HG02840 (cell line): ENCODE results near the gene CRADD.
"Not testable (repeated sequence)": the region's sequence is repeated elsewhere in the genome, so short reads cannot be mapped to it uniquely, and the experiment has no call there.

Experiments used
- ATAC-seq: cut with Tn5 transposase; IDR thresholded peaks from one replicate; pipeline ENCODE4 v1.9.1; 2021; ENCODE audit warnings: mild to moderate bottlenecking, moderate library complexity, moderate number of reproducible peaks; ENCODE audit not compliant: unreplicated experiment, low FRiP score

Gene CRADD

DNA sequence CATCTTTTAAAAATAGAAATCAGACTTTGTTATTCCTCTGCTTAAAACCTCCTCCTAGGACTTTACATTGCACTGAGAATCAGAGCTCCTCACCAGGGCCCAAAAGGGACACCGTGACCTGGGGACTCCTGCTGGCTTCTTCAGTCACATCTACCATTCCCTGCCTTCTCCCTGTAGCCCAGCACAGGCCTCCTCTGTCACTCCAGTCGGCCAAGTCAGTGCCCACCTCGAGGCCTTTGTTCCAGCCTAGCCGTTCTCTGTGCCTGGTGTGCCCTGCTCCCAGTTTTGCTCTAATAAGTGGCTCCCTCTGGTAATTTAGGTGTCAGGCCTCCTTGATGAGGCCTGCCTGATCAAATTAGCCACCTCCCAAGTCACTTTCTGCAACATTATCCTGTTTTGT, 27.4 kb downstream of the CRADD start:
- no peak for ATAC-seq

DNA sequence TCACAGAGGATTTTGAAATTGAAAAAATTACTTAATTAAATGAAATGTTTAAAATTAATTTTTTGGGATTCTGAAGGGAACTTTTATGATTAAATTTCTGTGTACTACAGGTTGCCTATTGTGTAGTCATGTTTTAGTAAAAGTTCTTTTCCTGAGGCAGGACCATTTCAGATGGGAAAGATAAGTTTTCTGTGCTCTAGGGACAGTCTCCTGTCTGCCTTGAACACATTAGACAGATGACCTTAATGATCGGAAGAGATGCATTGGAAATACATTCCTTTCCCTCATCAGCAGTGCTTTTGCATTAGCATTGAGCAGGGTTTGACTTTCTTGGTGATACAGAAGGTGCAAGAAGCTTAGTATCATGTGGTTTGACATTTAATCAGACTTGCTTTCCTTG, 28.1 kb downstream of the CRADD start:
- ATAC-seq: no peak

DNA sequence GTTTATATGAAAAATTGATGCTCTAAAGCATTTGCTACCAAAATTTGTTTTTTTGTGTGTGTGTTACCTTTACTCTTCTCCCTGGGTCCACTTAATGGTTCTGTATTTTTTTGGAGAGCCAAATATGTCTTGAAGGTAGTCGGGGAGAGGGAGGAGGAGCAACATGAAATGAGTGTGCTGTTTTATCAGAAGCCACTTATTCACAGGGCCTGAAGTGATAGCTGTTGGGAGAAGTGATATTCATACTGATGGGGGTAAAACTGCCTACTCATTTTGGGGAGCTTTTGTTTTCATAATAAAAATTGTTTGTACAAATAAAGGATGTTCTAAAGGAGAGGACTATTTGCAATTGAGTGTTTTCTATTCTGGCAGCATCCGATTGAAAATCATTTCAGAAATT, 29.2 kb downstream of the CRADD start:
- no peak for ATAC-seq

DNA sequence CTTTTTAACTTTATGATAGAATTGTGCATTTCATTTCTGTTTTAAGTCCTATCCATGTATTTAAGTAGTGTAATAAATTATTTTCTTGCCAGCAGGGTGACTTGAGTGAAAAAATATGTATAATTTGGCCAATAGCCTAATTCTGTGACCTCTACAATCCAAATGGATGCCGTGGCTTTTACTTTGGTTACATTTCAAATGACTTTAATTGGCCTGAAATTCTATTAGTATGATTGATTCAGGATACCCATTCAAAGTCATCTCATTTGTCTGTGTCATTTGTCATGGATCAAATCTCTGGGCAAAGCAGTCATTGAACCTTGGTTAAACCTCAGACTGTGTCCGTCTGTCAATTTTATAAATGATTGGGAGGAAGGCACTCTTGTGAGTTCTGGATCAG, 29.6 kb downstream of the CRADD start:
- ATAC-seq: no peak

DNA sequence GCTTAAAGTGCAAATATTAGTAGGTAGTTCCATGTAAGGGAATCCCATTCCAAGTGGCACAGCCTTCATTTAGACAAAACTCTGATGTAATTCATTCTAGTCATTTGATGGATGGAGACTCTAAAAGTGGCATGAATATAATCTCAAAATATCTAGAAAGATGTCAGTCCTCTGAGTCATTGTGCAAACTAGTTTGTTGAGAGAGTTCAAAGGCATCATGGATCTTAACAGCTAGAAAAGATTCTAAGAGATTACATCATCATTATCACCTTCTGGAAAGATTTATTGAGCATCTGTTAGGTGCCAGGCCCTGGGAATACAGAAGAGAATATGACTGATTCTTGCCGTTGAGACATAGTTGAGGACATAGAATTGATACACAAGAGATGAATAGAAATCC, 30.7 kb downstream of the CRADD start:
- no peak for ATAC-seq

DNA sequence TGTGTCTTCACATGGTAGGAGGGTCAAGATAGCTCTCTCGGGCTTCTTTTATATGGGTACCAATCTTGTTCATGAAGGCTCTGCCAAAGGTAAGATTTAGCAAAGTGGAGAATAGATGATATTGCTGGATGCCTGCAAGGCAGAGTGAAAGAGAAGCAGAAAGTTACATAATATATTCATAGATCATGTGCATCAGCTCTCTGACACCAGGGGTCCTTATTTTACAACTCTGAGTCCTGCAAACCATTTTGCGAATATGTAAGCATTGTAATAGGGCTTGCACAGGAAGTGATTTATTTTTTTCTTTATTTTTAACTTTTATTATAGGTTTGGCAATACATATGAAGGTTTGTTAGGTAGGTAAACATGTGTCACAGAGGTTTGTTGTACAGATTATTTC, 31.8 kb downstream of the CRADD start:
- no peak for ATAC-seq

DNA sequence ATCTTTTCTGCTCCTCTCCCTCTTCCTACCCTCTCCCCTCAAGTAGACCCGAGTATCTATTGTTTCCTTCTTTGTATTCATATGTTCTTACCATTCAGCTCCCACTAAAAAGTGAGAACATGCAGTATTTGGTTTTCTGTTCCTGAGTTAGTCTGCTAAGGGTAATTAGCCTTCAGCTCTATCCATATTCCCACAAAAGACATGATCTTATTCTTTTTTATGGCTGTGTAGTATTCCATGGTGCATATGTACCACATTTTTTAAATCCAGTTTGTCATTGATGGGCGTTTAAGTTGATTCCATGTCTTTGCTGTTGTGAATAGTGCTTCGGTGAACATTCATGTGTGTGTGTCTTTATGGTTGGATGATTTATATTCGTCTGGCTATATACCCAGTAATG, 32.2 kb downstream of the CRADD start:
- ATAC-seq: no peak

DNA sequence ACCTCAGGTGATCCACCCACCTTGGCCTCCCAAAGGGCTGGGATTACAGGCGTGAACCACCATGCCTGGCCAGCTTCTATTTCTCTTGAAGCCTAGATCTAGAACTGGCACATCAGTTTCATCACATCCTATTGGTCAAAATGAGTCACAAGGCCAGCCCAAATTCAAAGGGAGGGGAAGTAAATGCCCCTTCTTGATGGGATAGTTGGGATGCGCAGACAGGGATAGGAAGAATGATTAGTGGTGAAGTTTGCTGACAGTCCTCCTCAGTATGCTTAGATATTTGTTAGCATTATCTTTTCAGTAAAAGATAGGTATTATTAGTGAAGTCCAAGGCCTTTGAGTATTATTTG, 33.4 kb downstream of the CRADD start:
- no peak for ATAC-seq

DNA sequence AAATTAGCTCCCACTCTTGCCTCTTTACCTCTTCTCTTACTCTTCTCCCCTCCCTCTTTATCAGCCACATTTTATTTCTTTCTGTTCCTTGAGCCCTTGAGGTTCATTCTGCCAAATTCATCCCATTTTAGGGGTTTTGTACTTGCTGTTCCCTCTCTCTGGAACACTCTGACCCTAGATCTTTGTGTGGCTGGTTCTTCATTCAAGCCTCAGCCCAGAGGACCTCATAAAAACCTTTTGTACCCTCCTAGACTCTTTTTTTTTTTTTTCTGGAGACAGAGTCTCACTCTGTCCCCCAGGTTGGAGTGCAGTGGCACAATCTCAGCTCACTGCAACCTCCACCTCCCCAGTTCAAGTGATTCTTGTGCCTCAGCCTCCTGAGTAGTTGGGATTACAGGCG, 34.3 kb downstream of the CRADD start:
- not testable (repeated sequence) for ATAC-seq

DNA sequence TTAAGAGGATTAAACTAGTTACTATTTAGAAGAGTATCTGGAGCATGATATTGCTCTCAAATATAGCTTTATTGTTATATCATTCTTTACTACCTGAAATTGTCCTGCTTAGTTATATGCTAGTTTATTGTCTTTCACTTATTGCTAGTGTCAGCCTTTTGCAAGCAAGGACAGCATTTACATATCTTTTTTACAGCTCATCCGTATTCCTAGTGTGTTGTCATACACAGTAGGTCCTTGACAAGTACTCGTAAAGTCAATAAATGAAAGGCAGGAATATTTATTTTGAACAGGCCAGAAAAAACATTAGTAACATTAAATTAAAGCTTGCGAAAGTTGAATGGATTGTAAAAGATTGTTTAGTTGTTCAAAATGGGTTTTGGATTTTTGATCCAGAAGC, 35.0 kb downstream of the CRADD start:
- ATAC-seq: no peak

DNA sequence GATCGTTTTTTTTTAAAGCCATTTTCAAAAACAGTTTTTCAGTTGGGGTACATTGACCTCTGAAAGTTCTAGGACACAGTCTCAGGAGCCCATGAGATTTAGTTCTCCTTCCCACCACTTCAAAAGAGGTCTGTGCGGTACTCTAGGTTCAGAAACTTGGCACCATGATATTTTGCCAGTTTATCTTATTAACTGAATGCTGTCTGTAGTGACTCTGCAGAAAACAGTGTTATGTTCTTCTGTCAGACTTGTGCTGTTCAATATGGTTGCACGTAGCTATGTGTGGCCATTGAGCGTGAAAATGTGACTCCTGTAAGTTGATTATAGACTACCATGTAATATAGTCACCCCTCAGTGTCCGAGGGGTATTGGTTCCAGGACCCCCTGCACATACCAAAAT, 35.9 kb downstream of the CRADD start:
- ATAC-seq: no peak

DNA sequence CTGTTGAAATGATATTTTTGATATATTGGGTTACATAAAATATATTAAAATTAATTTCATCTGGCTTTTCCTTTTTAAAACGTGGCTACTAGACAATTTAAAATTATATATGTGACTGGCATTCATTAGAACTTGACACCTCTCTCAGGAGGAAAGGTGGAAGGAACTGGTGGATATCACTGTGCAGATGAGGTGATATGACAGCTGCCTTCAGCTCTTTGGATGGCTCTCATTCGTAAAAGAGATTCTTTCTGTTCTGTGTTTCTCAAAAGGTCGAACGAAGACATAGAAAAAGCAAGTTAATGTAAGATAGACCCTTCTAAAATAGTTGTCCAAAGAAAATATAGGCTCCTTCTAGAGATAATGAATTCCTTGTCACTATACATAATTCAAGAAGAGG, 36.6 kb downstream of the CRADD start:
- ATAC-seq: no peak

DNA sequence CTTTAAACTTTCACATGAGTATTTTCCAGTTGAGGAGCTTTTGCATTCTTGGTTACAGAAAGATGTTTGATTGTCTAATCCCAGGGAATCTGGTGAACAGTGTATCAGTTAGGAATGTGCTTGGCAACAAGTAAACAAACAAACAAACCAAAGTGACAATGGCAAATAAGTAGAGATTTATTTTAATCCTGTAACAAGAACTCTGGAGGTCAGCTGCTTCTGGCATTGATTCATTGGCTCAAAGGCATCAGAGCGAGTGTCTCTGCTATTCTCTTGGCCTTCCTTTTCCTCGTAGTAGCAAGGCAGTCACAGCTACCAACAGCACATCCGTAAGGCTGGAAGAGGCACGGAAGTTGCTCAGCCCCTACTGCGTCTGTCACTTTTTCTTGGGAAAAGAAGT, 37.2 kb downstream of the CRADD start:
- no peak for ATAC-seq

DNA sequence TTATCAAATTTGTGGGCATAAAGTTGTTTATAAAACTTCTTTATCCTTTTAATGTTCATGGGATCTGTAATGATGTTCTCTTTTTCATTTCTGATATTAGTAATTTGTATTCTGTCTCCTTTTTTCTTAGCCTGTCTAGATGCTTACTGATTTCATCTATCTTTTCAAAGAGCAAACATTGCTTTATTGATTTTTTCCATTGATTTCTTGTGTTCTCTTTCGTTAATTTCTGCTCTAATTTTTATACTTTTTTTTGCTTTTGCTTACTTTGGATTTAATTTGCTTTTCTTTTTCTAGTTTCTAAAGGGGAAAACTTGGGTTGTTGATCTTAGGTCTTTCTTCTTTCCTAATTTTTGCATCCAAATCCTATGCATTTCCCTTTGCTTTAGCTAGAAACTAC, 42.5 kb downstream of the CRADD start:
- ATAC-seq: no peak

DNA sequence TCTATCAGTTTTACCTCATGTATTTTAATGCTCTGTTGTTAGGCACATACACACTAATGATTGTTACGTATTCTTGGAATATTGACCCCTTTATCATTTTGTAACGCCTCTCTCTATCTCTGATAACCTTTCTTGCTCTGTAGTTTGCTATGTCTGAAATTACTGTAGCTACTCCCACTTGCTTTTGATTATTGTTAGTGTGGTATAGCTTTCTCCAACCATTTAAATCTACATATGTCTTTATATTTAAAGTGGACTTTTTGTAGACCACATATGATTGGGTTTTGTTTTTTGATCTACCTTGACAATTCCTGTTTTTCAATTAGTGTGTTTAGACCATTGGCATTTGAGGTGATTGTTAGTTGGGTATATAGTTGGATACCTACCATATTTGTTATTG, 43.4 kb downstream of the CRADD start:
- no peak for ATAC-seq

DNA sequence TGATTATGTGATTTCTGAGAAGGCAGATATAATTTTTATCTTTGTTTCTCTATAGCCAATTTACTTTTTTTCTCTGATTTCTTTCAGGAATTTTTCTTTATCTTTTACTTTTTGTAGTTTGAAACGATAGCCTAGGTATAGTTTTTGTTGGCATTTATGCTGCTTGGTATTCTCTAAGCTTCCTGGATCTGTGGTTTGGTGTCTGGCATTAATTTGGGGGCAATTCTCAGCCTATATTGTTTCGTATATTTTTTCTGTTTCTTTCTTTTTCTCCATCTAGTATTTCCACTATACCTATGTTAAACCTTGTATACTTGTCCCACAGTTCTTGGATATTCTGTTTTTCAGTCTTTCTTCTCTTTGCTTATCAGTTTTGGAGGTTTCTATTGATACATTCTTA, 45.0 kb downstream of the CRADD start:
- no peak for ATAC-seq

DNA sequence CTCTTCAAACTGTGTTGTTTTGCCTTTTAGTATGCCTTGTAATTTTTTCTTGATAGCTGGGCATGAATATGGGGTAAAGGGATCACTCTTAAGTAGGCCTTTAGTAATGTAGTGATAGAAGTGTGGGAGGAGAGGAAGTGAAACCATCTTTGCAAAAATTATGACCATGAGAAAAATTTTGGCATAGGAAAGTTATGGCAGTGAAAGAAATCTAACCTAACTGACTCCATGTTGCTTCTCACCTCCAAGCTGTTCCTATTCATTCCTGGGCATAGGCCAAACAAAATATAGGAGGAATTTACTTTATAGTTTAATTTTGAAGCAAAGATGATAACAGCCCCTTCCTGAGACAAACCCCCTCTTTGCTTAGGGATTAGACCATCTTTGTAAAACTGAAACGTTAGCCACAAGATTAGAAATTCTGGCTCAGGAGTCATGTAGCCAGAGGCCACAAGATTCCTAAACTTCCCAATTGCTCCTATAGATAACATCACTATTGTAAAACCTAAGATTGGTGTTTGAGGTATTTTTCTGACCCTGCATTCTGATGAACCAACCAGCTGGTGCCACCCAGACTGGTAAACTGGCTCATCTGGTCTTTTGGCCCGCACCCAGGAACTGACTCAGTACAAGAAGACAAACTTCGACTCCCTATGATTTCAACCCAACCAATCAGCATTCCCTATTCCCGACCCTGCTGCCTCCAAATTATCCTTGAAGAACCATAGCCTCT, 45.8 kb downstream of the CRADD start:
- no peak for ATAC-seq

DNA sequence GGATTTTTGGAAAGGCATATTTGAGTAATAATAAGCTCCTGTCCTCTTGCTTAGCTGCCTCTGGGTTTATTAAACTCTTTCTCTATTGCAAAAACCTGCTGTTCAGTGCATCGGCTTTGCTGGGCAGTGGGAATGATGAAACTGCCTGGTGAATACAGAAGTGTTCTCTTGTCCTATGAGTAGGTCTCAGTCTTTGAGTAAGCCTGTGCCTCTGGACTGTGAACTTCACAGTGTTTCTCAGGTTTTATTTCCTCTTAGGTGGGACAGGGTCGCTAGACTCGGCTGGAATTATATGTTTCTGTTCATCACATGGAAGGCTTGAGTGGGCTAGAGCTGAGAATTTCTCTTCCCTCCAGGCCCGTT, 46.4 kb downstream of the CRADD start:
- no peak for ATAC-seq

DNA sequence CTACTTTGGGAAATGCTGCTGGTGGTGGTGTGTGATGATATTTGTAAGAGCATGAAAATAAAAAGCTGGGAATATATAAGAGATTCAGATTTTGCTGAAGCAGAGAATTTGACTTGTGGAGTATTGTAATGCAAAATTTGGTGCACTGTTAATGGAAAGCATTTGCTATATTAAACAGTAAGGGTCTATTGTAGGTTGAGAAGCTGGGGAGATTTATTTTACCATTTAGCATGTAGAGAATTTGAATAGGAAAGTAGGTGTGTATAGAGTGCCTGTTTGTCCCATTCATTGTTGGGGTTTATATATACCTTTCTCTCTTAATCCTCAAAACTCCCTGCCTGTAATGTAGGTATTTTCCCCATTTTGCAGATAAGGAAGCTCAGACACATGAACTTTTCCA, 48.4 kb downstream of the CRADD start:
- ATAC-seq: no peak

DNA sequence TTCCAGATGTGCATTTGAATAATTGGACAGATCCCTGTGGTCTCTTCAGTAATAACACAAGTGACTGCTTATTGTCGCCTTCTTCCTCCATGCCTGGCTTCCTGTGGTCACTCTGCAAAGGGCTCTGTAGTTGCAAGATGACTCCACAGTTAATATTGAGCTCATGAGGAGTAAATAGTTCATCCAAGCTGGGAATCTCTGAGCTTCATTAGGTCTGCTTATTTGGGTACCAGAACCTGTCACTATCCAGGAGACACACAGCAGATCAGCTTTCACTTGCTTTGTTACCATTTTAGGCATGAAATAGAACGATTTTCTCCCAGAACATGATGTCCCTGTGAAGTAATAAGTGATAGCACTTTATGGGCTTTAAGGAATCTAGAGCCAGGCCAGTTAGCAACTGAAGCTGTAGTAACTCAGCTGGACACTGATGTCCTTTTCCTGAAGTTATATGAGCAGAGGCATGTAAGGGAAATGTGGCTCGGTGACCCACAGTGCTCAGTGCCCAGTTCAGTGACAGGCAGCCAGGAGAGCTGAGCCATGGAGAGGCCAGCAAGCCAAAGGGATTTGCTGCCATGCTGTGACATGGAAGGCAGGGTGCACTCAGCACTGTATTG, 50.1 kb downstream of the CRADD start:
- no peak for ATAC-seq

DNA sequence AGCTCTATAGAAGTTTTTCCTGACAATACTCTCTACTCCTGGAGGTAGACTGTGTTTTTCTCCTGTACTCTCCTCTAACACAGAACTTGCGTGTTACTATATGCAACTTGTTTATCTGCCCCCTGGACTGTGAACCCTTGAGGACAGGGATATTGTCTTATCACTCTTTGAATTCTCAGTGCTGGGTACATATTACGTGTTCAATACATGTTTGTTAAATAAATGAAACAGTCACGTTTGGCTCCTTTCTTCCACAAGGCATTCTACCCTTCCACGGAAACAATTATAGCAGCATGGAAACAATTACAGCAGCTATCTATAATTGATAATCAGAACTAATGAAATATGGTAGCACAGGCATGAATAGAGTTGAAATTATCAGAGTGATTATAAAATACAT, 50.7 kb downstream of the CRADD start:
- no peak for ATAC-seq

DNA sequence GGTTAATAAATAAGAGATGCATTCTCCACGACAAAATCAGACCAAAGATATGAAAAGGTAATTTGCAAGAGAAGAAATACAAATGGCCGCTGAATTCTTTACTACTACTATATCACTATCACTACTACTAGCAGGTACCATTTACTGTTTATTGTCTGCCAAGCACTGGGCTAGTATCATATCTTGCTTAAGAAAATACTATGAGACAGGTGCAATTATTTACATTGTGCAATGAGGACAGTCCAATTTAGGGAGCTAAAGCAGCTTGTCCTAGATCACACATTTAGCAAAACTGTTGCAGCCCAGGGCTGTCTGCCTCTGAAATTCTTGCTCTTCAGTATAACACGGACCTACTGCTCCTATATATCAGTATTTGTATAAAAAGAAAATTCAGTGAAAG, 52.8 kb downstream of the CRADD start:
- no peak for ATAC-seq

DNA sequence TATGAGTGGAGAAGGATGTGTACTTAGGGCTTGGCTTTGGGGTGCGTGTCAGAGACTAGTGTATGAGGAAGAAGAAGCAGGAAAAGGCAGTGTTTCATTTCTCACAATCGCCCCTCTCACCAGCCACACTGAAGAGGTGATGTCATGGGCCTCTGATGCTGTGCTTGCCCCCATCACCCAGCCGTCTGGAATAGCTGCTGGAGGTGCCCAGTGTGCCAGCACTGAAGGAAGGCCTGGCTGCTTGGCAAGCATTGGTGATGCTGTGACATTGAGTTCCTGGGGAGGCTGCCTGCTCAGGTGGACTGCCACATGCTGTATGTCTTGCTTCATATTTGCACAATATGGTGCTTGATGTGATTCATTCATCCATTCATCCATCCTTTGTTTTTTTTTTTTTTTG, 56.2 kb downstream of the CRADD start:
- no peak for ATAC-seq
